VCaP (cell line): ENCODE results near the gene PKN1.

Experiments used
- H3K27ac ChIP-seq: fragments of 450-650 bp; 2 replicates; pipeline ENCODE4 v1.5.1; 2017
- CTCF ChIP-seq: fragments of 450-650 bp; conservative IDR thresholded peaks from 2 replicates; pipeline ENCODE4 v1.5.1; 2017; ENCODE audit warnings: mild to moderate bottlenecking, moderate library complexity

PKN1 gene

GRCh38 chr19:14439014-14439413, 5.9 kb downstream of the PKN1 start:
- no peak overlapping the region for H3K27ac ChIP-seq
- no peak for TF ChIP-seq CTCF

- H3K27ac ChIP-seq, result no peak overlapping the region
- no peak for TF ChIP-seq CTCF
These were observed 6.9 kb downstream of the PKN1 start for GRCh38 chr19:14440049-14440448.

- no peak overlapping the region for H3K27ac ChIP-seq
- no peak for TF ChIP-seq CTCF
These were observed 8.2 kb downstream of the PKN1 start for GRCh38 chr19:14441041-14441938.

- TF ChIP-seq CTCF, result no peak
These were observed 10.0 kb downstream of the PKN1 start for GRCh38 chr19:14442891-14443631.

GRCh38 chr19:14443632-14444216, 10.6 kb downstream of the PKN1 start:
- no peak for TF ChIP-seq CTCF
- H3K27ac ChIP-seq, result no peak overlapping the region

More at GRCh38 chr19:14442891-14443631, 10.0 kb downstream of the PKN1 start:
- no peak overlapping the region for H3K27ac ChIP-seq

GRCh38 chr19:14446336-14447036, 13.4 kb downstream of the PKN1 start:
- no peak overlapping the region for H3K27ac ChIP-seq
- no peak for TF ChIP-seq CTCF
